Upper lobe of left lung (tissue), 6 donors: ENCODE measurements around the gene PCP2. TPM values are rescaled to one million over a fixed set of nuclear protein-coding genes. Genes with fewer than 3 reads are reported as not detected.

ENCODE experiments used
- ATAC-seq, 2 donors: fragments of 200-7000 bp; cut with Tn5 transposase; one replicate each; pipeline ENCODE4 v1.9.1; 2022; ENCODE audit warnings: mild to moderate bottlenecking in 2 of 2, moderate library complexity in 2 of 2; ENCODE audit not compliant: low FRiP score in 2 of 2
- DNase-seq, 2 donors: peaks; one replicate each; pipeline ENCODE4 v3.0.0-alpha.2; 2019 to 2020
- H3K27ac ChIP-seq, 4 donors: fragments of 200-600 bp; sonication (generic); one replicate each; pipeline ENCODE4 v1.5.1; 2016 to 2019
- H3K27me3 ChIP-seq, 4 donors: fragments of 200-600 bp; sonication (generic); one replicate each; pipeline ENCODE4 v1.5.1; 2017 to 2019
- H3K36me3 ChIP-seq, 4 donors: fragments of 200-600 bp; sonication (generic); one replicate each; pipeline ENCODE4 v1.5.1; 2016 to 2019
- H3K4me1 ChIP-seq, 4 donors: fragments of 200-600 bp; sonication (generic); one replicate each; pipeline ENCODE4 v1.5.1; 2018 to 2019
- H3K4me3 ChIP-seq, 4 donors: fragments of 200-600 bp; sonication (generic); one replicate each; pipeline ENCODE4 v1.5.1; 2017 to 2019; ENCODE audit warnings: mild to moderate bottlenecking in 2 of 4, moderate library complexity in 1 of 4
- H3K9me3 ChIP-seq, 4 donors: fragments of 200-600 bp; sonication (generic); one replicate each; pipeline ENCODE4 v1.5.1; 2018 to 2019
- EP300 ChIP-seq, 4 donors: sonication (generic); formaldehyde crosslinking; IDR thresholded peaks; one replicate each; pipeline ENCODE4 v1.5.1; 2017; ENCODE audit warnings: antibody characterized with exemption in 4 of 4, control low read depth in 2 of 4
- POLR2A ChIP-seq, 4 donors: fragments of 450-650 bp; IDR thresholded peaks; one replicate each; pipeline ENCODE4 v1.5.1; 2016 to 2017; ENCODE audit warnings: antibody characterized with exemption in 4 of 4, mild to moderate bottlenecking in 2 of 4
- POLR2AphosphoS5 ChIP-seq, 2 donors: sonication (generic); formaldehyde crosslinking; IDR thresholded peaks; one replicate each; pipeline ENCODE4 v1.5.1; 2017; ENCODE audit warnings: antibody characterized with exemption in 2 of 2
- WGBS, 2 donors: methylation state at CpG; one replicate each; pipeline ENCODE4 v1.1.5; 2017 to 2018; 5-methylcytosine and 5-hydroxymethylcytosine counted together
- total RNA-seq, 6 donors: library from RNA; depleted of rRNA in 4 of 6; stranded (reverse); fragments of >200 nt in 4 of 6; gene quantifications; one replicate each; pipeline versions ENCODE4 v1.1.0 to v1.2.1, GENCODE V29; 2016 to 2021
- TF ChIP-seq, protein P1 (sequence below), 6 experiments: fragments of 450-650 bp in 4 of 6; fragments of 200-600 bp in 2 of 6; sonication (generic) in 2 of 6; IDR thresholded peaks; one replicate each; pipeline ENCODE4 v1.5.1; 2016 to 2019; ENCODE audit warnings: antibody characterized with exemption in 6 of 6
- donor health status: DM: no; HTN: no; CAD: no; lungs with moderate emphysema.
- donor health status: DM: no; HTN: yes; CAD: no; lungs with severe emphysema.

PCP2 gene
- total RNA-seq, 6 donors from 2014 or later = 2.3 to 21.0 (median 3.3) TPM; not detected in 1

DNA sequence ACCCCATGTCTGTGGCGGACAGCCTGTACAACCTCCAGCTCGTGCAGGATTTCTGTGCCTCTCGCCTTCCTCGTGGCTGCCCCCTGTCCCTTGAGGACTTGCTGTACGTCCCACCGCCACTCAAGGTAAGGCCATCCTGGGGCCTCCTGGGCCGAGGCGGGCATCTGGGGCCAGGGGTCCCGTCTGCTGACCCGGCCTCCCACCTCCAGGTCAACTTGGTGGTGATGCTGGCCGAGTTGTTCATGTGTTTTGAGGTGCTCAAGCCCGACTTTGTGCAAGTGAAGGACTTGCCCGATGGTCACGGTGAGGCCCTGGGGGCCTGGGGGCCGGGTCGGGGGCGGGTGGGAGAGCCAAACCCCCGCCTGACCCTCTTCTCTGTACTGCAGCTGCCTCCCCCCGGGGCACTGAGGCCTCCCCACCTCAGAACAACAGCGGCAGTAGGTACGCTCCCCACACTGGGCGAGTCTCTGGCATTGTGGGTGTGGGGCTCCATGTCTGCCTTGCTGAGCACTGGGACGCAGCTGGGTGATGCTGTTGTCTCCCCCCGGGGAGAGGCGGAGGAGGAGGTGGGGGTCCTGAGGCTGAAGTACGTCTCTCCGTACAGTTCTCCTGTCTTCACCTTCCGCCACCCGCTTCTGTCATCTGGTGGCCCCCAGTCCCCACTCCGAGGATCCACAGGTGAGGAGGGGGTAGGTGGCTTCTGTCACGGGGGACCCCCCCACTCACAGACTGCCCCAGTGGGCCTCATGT is 22.9 kb downstream of the PCP2 start:
- ATAC-seq (no peak), DNase-seq (peak in 1 of 2 donors; percentile 73)
- H3K36me3 ChIP-seq = peaks cover 0 to 28% (median 12%) of the 10 kb centered on the region in 4 donors
- H3K9me3 ChIP-seq = no peaks in the 10 kb centered on the region
- no peaks in the 10 kb centered on the region for H3K4me1 ChIP-seq
- H3K4me3 ChIP-seq = no peak overlapping the region
- no peaks in the 10 kb centered on the region for H3K27me3 ChIP-seq
- TF ChIP-seq, protein P1, sequence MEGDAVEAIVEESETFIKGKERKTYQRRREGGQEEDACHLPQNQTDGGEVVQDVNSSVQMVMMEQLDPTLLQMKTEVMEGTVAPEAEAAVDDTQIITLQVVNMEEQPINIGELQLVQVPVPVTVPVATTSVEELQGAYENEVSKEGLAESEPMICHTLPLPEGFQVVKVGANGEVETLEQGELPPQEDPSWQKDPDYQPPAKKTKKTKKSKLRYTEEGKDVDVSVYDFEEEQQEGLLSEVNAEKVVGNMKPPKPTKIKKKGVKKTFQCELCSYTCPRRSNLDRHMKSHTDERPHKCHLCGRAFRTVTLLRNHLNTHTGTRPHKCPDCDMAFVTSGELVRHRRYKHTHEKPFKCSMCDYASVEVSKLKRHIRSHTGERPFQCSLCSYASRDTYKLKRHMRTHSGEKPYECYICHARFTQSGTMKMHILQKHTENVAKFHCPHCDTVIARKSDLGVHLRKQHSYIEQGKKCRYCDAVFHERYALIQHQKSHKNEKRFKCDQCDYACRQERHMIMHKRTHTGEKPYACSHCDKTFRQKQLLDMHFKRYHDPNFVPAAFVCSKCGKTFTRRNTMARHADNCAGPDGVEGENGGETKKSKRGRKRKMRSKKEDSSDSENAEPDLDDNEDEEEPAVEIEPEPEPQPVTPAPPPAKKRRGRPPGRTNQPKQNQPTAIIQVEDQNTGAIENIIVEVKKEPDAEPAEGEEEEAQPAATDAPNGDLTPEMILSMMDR (IDR thresholded peaks at IDR 0.05) = no peak
- no peak for TF ChIP-seq EP300 (IDR thresholded peaks at IDR 0.05)
- TF ChIP-seq POLR2A (IDR thresholded peaks at IDR 0.05) = no peak
- no peak for TF ChIP-seq POLR2AphosphoS5 (IDR thresholded peaks at IDR 0.05)
- 85 to 90% methylated on average over 18 to 27 of the region's 31 CpGs for WGBS, 2 donors
- H3K27ac ChIP-seq = no peak overlapping the region

DNA sequence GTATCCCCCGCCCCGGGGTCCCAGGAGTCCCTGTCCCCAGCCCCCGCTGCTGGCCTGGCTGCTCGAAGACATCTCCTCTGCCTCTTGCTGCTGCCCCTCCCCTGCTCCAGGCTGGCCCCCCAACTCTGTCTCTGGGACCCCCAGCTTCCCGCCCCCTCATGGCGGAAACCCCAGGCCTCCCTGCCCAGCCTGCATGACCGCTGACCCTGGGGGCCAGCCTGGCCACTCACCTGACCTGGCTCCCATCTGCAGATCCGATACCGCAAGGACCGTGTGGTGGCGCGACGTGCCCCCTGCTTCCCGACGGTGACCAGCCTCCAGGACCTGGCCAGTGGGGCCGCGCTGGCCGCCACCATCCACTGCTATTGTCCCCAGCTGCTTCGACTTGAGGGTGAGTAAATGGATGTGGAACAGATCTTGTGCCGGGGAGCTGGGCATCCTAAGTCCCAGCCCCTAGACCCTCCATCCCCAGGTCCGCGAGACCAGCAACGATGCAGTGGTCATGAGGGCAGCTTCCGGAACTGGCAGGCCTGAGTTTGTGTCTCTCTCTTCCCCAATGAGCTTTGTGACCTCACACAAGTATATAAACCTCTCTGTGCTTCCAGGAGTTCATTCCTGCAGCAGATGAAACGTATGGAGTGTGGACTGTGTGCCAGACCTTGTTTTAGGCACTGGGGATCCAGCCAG is 25.5 kb downstream of the PCP2 start:
- TF ChIP-seq POLR2AphosphoS5 (IDR thresholded peaks at IDR 0.05) (no peak), POLR2A (IDR thresholded peaks at IDR 0.05) (no peak)
- DNase-seq (peak in 1 of 2 donors; percentile 69), ATAC-seq (no peak)
- peaks cover 0 to 6% (median 0%) of the 10 kb centered on the region in 4 donors for H3K4me1 ChIP-seq
- 81 to 93% methylated on average over 5 to 13 of the region's 25 CpGs for WGBS, 2 donors
- no peak overlapping the region for H3K4me3 ChIP-seq
- H3K27ac ChIP-seq = no peak overlapping the region
- no peaks in the 10 kb centered on the region for H3K9me3 ChIP-seq
- H3K27me3 ChIP-seq = no peaks in the 10 kb centered on the region
- H3K36me3 ChIP-seq = peaks cover 0 to 28% (median 10%) of the 10 kb centered on the region in 4 donors

DNA sequence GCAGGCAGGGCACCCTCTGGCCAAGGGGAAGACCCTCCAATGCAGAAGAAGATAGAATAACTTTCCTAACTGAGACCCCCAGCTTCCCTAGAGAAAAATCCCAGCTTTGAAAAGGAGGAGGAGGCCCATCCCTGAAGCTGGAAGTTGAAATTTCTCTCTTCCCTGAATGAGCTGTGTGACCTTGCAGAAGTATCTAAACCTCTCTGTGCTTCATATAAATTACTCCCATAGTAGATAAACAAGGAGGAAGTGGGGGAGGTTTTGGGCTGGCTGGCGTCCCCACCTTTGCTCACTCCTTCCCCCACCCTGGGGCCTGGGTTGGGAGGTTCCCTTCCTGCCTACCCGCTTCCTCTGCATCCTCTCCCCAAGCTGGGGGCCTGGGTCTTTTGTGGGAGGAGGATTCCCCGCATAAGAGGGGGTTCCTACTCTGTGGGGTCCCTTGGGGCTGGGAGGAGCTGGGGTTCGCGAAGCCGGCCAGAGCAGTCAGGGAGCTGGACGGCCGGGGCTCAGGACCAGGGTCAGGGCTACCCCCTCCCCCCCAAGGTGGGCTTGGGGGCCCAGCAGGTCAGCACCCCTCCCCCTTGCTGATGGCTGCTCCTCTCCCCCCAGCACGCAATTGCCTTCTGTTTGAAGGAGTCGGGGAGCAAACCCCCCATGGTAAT is 26.2 kb downstream of the PCP2 start:
- 63 to 74% methylated on average over 3 to 8 of the region's 10 CpGs for WGBS, 2 donors
- no peak for DNase-seq

DNA sequence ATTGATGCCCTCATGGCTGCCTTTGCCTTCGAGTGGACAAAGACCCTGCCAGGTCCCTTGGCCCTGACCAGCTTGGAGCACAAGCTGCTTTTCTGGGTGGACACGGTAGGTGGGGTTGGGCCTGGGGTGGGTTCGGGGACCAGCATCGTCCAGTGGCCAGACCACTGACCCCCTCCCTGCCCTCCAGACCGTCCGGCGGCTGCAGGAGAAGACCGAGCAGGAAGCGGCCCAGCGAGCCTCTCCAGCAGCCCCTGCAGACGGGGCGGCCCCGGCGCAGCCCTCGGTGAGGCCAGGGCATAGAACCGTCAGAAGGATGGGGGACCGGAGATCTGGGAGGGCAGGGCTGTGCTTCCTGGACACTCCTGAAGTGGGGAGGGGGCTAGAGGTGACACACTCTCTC is 27.2 kb downstream of the PCP2 start:
- 92% methylated on average over 16 of the region's 17 CpGs; no CpG with 5 or more reads in 1 of the 2 donors for WGBS, 2 donors
- no peak for ATAC-seq
- TF ChIP-seq POLR2AphosphoS5 (IDR thresholded peaks at IDR 0.05) (no peak), POLR2A (IDR thresholded peaks at IDR 0.05) (no peak), EP300 (IDR thresholded peaks at IDR 0.05) (no peak)
- TF ChIP-seq, protein P1 (IDR thresholded peaks at IDR 0.05) = no peak

More for the DNA sequence above, 26.2 kb downstream of the PCP2 start:
- peaks cover 0 to 12% (median 0%) of the 10 kb centered on the region in 4 donors for H3K4me1 ChIP-seq
- peaks cover 0 to 23% (median 10%) of the 10 kb centered on the region in 4 donors for H3K36me3 ChIP-seq
- H3K9me3 ChIP-seq = no peaks in the 10 kb centered on the region
- no peak overlapping the region for H3K27ac ChIP-seq
- ATAC-seq = no peak
- no peak for TF ChIP-seq EP300 (IDR thresholded peaks at IDR 0.05)
- TF ChIP-seq, protein P1 (IDR thresholded peaks at IDR 0.05) = no peak
- TF ChIP-seq POLR2AphosphoS5 (IDR thresholded peaks at IDR 0.05) = no peak
- TF ChIP-seq POLR2A (IDR thresholded peaks at IDR 0.05) = no peak
- H3K4me3 ChIP-seq = no peak overlapping the region
- H3K27me3 ChIP-seq = no peaks in the 10 kb centered on the region

More for the DNA sequence above, 27.2 kb downstream of the PCP2 start:
- H3K9me3 ChIP-seq = no peaks in the 10 kb centered on the region
- H3K4me3 ChIP-seq = no peak overlapping the region
- peaks cover 0 to 15% (median 0%) of the 10 kb centered on the region in 4 donors for H3K4me1 ChIP-seq
- H3K36me3 ChIP-seq = peaks cover 0 to 12% (median 7%) of the 10 kb centered on the region in 4 donors
- DNase-seq = peak in 1 of 2 donors; percentile 69
- no peaks in the 10 kb centered on the region for H3K27me3 ChIP-seq
- H3K27ac ChIP-seq = no peak overlapping the region
